ENCODE measurements around the gene AP3B2.

The AP3B2 gene

DNA sequence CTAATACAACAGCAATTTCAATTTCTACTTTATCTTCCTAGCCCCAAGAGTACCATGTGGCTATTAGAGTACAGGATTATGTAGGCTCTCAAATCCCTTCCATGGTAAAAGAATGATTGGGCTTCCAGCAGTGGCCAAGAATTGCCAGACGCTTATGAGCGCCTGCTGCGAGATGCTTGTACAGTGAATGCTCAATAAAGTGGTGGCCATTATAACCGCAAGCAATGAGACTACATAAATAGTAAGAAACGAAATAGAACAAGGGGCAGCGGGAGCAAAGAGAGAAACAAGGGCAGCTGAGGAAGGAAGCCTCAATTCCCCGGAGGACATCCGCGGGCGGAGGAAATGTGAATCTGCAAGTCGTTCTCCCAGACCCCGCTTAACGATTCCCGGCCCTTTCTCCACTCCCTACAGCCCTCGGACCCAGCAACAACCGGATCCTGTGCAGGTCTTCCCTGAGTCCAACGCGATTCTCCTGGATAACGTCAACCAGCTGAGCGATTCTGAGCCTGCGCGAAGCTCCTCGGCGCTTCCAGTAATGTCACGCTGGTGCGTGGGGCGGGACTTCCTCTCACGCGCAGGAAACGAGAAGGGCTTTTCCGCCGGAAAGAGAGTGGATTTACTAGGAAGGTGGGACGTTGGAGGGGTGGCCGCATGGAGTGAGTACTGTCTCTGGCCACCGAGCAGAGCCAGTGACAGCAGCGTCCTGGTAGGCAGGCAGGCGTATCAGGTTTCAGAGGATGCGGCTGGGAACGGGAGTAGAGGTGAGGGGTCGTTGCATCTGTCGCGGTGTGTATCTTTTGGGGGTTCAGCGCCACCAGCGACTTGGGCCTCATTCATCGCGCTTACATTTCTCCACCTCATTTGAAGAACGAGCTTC lies 40.5 kb upstream of the AP3B2 start:
- peak overlapping the region; percentile 71 for H3K4me3 ChIP-seq (replicated peaks; ENCODE audit: insufficient read depth, low read length)
- TF ChIP-seq, protein P1, sequence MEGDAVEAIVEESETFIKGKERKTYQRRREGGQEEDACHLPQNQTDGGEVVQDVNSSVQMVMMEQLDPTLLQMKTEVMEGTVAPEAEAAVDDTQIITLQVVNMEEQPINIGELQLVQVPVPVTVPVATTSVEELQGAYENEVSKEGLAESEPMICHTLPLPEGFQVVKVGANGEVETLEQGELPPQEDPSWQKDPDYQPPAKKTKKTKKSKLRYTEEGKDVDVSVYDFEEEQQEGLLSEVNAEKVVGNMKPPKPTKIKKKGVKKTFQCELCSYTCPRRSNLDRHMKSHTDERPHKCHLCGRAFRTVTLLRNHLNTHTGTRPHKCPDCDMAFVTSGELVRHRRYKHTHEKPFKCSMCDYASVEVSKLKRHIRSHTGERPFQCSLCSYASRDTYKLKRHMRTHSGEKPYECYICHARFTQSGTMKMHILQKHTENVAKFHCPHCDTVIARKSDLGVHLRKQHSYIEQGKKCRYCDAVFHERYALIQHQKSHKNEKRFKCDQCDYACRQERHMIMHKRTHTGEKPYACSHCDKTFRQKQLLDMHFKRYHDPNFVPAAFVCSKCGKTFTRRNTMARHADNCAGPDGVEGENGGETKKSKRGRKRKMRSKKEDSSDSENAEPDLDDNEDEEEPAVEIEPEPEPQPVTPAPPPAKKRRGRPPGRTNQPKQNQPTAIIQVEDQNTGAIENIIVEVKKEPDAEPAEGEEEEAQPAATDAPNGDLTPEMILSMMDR (IDR thresholded peaks at IDR 0.05; ENCODE audit: insufficient read depth, low read length): no peak
- TF ChIP-seq POLR2AphosphoS5 (IDR thresholded peaks at IDR 0.05; ENCODE audit: low read depth) (peak; percentile 92), GABPA (IDR thresholded peaks at IDR 0.05; ENCODE audit: low read depth) (peak; percentile 91), SPI1 (IDR thresholded peaks at IDR 0.05; ENCODE audit: borderline replicate concordance, low read depth) (peak; percentile 90)
- TF ChIP-seq, protein P2, sequence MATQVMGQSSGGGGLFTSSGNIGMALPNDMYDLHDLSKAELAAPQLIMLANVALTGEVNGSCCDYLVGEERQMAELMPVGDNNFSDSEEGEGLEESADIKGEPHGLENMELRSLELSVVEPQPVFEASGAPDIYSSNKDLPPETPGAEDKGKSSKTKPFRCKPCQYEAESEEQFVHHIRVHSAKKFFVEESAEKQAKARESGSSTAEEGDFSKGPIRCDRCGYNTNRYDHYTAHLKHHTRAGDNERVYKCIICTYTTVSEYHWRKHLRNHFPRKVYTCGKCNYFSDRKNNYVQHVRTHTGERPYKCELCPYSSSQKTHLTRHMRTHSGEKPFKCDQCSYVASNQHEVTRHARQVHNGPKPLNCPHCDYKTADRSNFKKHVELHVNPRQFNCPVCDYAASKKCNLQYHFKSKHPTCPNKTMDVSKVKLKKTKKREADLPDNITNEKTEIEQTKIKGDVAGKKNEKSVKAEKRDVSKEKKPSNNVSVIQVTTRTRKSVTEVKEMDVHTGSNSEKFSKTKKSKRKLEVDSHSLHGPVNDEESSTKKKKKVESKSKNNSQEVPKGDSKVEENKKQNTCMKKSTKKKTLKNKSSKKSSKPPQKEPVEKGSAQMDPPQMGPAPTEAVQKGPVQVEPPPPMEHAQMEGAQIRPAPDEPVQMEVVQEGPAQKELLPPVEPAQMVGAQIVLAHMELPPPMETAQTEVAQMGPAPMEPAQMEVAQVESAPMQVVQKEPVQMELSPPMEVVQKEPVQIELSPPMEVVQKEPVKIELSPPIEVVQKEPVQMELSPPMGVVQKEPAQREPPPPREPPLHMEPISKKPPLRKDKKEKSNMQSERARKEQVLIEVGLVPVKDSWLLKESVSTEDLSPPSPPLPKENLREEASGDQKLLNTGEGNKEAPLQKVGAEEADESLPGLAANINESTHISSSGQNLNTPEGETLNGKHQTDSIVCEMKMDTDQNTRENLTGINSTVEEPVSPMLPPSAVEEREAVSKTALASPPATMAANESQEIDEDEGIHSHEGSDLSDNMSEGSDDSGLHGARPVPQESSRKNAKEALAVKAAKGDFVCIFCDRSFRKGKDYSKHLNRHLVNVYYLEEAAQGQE (IDR thresholded peaks at IDR 0.05; ENCODE audit: insufficient replicate concordance, low read depth): no peak
- H3K27ac ChIP-seq (replicated peaks): peak overlapping the region; percentile 76
- DNase-seq (ENCODE audit: low read depth in 1 of 2, low spot score in 1 of 2): peak; percentile 85 to 95
- H3K27me3 ChIP-seq (ENCODE audit: insufficient read depth, poor library complexity, severe bottlenecking): no peaks in the 10 kb centered on the region

DNA sequence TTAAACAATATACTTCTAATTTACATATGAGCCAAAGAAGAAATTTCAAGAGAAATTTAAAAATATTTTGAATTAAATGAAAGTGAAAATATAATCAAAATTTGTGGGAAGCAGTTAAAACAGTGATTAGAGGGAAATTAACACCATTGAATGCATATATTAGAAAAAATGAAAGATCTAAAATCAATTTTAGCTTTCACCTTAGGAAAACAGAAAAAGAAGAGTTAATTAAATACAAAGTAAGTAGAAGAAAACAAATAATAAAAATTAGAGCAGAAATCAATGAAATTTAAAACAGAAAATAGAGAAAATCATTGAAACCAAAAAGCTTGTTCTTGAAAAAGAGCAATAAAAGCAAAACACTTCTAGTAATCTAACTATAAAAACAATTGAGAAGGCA lies 38.6 kb upstream of the AP3B2 start:
- Histone ChIP-seq H3K27ac (replicated peaks) (no peak overlapping the region), H3K27me3 (ENCODE audit: insufficient read depth, poor library complexity, severe bottlenecking) (no peaks in the 10 kb centered on the region), H3K4me3 (replicated peaks; ENCODE audit: insufficient read depth, low read length) (no peak overlapping the region)
- TF ChIP-seq, protein P1 (IDR thresholded peaks at IDR 0.05; ENCODE audit: insufficient read depth, low read length): no peak
- TF ChIP-seq GABPA (IDR thresholded peaks at IDR 0.05; ENCODE audit: low read depth) (no peak), POLR2AphosphoS5 (IDR thresholded peaks at IDR 0.05; ENCODE audit: low read depth) (no peak), SPI1 (IDR thresholded peaks at IDR 0.05; ENCODE audit: borderline replicate concordance, low read depth) (no peak)
- TF ChIP-seq, protein P2 (IDR thresholded peaks at IDR 0.05; ENCODE audit: insufficient replicate concordance, low read depth): no peak
- no peak for DNase-seq (ENCODE audit: low read depth in 1 of 2, low spot score in 1 of 2)

GRCh38 chr15:82743810-82744209 lies 34.1 kb upstream of the AP3B2 start:
- DNase-seq (ENCODE audit: low read depth in 1 of 2, low spot score in 1 of 2): no peak
- no peak overlapping the region for H3K4me3 ChIP-seq (replicated peaks; ENCODE audit: insufficient read depth, low read length)
- H3K27me3 ChIP-seq (ENCODE audit: insufficient read depth, poor library complexity, severe bottlenecking): no peaks in the 10 kb centered on the region
- TF ChIP-seq GABPA (IDR thresholded peaks at IDR 0.05; ENCODE audit: low read depth): no peak
- TF ChIP-seq, protein P2 (IDR thresholded peaks at IDR 0.05; ENCODE audit: insufficient replicate concordance, low read depth): no peak
- no peak for TF ChIP-seq POLR2AphosphoS5 (IDR thresholded peaks at IDR 0.05; ENCODE audit: low read depth)
- H3K27ac ChIP-seq (replicated peaks): no peak overlapping the region

All from HL-60 (cell line).